Superior temporal gyrus (tissue), 1 donor: ENCODE data around the gene PHAX.
"Not testable (repeated sequence)": the region's sequence is repeated elsewhere in the genome, so short reads cannot be mapped to it uniquely, and the experiment has no call there.

Experiments
- DNase-seq: peaks from one replicate; pipeline ENCODE4 v3.0.0-alpha.2; 2016; ENCODE audit errors: extremely low spot score

PHAX gene

GRCh38 chr5:126600631-126601511 lies at the start of gene PHAX:
PHAX (plus strand) TSS chr5:126600947; CDS start chr5:126600963, 16 bp downstream.
- DNase-seq, result peak; percentile 83

- no peak for DNase-seq
Observed at GRCh38 chr5:126552614-126553013, 48.1 kb upstream of the PHAX start.

- DNase-seq, result not testable (repeated sequence)
Observed at GRCh38 chr5:126555101-126555500, 45.6 kb upstream of the PHAX start.

DNA sequence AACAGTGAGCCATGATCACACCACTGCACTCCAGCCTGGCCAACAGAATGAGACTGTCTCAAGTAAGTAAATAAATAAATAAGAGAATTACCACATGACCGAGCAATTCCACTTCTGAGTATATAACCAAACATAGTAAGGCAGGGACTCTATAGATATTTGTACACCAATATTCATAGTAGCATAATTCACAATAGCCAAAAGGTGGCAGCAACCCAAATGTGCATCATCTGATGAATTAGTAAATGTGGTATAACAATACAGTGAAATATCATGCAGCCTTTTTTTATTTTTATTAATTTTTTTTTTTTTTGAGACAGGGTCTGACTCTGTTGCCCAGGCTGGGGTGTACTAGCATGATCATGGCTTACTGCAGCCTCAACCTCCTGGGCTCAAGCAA lies 38.8 kb upstream of the PHAX start:
- no peak for DNase-seq

DNA sequence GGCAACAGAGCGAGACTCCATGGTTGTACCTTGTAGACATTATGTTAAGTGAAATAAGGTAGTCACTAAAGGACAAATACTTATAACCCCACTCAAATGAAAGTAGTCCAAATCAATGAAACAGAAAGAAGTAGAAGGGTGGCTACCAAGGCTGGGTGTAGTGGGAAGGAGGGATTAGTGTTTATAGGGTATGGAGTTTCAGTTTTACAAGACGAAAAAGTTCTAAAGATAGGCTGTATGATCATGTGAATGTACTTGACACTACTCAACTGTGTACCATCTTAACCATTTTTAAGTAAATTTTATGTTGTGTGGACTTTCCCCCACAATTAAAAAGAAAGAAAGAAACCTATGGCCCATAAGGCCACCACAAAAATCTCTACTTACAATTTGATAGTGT lies 37.9 kb upstream of the PHAX start:
- no peak for DNase-seq

DNA sequence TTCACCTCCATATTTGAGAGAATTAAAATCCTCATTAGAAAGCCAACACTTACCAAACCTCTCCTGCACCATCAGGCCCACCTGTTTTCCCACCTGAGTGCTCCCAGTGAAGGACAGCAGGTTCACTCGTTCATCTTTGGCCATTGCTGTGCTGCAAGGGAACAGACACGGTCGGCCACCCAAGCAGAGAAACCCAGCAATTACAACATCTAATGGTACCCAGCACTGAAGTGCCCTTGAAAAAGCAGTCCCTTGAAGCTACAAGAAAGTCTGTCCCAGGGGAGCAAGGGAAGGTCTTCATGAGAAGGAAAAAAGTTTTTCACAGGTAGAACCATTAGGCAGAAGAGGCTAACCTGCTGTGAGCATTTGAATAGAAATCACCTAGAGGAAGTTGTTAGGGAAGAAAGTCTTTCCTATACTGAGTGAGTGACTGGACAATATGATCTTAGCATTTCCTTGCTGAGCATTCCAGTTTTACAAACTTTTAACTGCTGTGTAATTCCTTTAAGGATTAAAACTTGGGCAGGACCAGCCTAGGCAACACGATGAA lies 32.5 kb upstream of the PHAX start:
- DNase-seq, result no peak

- DNase-seq, result no peak
Observed at GRCh38 chr5:126575644-126576043, 25.1 kb upstream of the PHAX start.

GRCh38 chr5:126576974-126577373 lies 23.8 kb upstream of the PHAX start:
- no peak for DNase-seq

- no peak for DNase-seq
Observed at GRCh38 chr5:126577415-126577814, 23.3 kb upstream of the PHAX start.

DNA sequence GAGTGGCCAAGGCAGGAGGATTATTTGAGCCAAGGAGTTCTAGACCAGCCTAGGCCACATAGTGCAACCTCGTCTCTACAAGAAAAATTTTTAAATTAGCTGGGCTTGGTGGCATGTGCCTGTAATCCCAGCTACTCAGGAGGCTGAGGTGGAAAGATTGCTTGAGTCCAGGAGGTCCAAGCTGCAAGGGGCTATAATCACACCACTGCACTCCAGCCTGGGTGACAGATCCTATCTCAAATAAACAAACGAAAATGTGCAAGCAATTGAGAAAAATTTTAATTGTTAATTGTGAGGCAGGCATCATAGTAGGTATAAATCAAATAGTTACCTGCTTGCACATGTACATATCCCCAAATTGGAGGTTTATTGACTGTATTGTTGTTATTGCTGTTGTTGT lies 21.0 kb upstream of the PHAX start:
- no peak for DNase-seq

DNA sequence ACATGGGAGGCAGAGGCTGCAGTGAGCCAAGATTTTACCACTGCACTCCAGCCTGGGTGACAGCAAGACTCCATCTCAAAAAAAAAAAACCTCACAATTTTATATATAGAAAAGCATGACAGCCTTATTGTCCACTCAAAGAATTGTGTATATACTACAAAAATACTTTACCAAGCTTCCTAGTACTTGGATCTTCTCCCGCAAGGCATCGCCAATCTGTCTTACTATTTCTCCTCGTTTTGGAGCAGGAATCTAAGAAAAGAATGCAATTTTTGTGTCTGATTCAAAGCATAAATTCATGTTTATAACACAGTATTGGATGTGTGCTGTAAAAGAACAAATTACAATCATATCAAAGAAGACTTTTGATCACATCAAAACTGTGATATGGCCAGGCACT lies 17.0 kb upstream of the PHAX start:
- DNase-seq, result no peak

DNA sequence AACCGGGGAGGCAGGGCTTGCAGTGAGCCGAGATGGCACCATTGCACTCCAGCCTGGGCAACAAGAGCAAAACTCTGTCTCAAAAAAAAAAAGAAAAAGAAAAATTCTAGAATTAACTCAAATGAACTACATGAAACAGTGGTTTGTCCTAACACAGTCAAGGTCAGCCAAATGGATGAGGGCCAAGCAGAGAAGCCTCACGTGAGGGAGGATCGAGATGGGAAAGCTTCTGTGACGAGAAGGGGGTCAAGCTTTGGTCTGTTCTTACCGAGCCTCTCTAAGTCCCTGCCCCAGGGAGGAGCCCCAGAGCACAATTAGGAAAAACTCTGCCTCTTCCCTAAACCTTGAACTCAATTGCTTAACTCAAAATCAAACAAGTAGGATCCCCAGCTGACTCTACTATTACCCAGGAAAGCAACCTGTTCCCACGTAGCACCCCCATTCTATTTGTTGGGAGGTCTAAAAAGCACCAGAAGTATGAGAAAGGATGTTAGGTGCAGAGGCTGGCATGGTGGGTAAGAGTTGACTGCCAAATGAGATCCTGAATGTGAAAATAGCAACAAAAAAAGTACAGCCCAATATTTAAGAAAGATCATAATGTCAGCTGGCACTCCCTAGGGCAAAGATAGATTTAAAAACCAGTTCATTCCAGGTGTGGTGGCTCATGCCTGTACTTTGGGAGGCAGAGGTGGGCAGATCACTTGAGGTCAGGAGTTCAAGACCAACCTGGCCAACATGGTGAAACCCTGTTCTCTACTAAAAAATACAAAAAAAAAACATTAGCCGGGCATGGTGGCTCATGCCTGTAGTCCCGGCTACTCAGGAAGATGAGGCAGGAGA lies 13.0 kb upstream of the PHAX start:
- DNase-seq, result no peak

DNA sequence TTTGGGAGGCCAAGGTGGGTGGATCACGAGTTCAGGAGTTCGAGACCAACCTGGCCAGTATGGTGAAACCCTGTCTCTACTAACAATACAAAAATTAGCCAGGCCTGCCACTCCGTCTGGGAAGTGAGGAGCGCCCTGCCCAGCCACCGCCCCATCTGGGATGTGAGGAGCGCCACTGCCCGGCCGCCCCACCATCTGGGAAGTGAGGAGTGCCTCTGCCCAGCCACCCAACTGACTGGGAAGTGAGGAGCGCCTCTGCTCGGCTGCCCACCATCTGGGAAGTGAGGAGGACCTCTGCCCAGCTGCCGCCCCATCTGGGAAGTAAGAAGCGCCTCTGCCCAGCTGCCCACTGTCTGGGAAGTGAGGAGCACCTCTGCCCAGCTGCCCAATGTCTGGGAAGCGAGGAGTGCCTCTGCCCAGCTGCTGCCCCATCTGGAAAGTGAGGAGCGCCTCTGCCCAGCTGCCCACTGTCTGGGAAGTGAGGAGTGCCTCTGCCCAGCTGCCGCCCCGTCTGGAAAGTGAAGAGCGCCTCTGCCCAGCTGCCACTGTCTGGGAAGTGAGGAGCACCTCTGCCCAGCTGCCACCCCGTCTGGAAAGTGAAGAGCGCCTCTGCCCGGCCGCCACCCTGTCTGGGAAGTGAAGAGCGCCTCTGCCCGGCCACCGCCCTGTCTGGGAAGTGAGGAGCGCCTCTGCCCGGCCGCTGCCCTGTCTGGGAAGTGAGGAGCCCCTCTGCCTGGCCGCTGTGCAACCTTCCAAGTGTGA lies 11.0 kb upstream of the PHAX start:
- no peak for DNase-seq

GRCh38 chr5:126591549-126591948 lies 9.2 kb upstream of the PHAX start:
- DNase-seq, result no peak

DNA sequence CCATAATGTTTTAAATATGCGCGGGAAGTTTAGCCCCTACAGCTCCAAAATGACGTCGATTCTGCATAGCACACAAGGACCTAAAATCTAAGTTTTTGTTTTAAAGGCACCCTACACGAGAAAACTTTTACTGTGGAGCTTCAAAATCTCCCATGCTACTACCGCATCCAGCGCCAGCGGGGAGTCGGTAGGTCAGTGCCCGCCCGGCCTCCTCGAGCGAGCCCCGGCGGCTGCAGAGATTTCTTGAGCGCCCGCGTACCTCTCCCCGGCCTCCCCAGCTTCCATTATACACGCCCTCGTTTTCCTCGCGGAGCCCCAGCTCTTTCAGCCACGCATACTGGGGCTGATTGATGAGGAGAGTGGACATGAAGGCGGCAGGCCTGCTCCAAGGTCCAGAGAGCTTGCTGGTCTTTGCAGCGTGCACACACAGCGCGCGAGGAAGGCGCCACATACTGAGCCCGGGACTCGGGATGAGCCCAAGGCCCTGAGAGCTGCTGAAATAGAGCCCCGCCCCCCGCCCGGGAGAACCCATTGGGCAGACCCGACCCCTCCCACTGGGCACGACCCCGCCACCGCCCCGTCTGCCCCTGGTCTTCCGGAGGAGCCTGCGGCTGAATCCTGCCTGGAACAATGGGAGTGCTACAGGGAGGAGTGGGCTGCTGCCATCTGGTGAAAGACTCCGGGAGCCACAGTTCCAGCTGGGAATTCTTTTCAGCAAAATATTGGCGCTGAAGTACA lies 5.8 kb upstream of the PHAX start, which contains the start of gene ALDH7A1:
Gene ALDH7A1 (minus strand): TSS at position 472 of the 738 bp plus-strand sequence. CDS start 21 bp downstream, at position 451.
- peak; percentile 79 for DNase-seq

- DNase-seq, result no peak
Observed at GRCh38 chr5:126595486-126596083, 5.2 kb upstream of the PHAX start.

GRCh38 chr5:126597156-126597555 lies 3.6 kb upstream of the PHAX start:
- DNase-seq, result no peak

GRCh38 chr5:126599499-126599898 lies 1.2 kb upstream of the PHAX start:
- no peak for DNase-seq

- DNase-seq, result not testable (repeated sequence)
Observed at GRCh38 chr5:126599971-126600630, 646 bp upstream of the PHAX start.
